GM18907 (cell line): ENCODE data around the gene TNFRSF1A.
"Not testable (repeated sequence)": the region's sequence is repeated elsewhere in the genome, so short reads cannot be mapped to it uniquely, and the experiment has no call there.

ENCODE experiments used
- ATAC-seq: cut with Tn5 transposase; IDR thresholded peaks from one replicate; pipeline ENCODE4 v1.9.1; 2021; ENCODE audit warnings: mild to moderate bottlenecking, moderate library complexity; ENCODE audit not compliant: unreplicated experiment

TNFRSF1A gene

DNA sequence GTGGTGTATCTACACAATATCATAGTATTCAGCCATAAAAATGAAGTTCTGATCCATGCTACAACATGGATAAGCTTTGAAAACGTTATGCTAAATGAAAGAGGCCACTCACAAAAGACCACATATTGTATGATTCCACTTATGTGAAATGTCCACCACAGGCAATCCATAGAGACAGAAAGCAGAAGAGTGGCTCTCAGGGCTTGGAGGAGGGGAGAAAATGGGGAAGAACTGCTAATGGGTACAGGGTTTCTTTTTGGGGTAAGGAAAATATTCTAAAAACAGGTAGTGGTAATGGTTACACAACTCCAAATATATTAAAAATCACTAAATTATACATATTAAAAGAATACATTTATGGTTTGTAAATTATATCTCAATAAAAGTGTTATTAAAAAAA lies 17.0 kb upstream of the TNFRSF1A start:
- no peak for ATAC-seq

DNA sequence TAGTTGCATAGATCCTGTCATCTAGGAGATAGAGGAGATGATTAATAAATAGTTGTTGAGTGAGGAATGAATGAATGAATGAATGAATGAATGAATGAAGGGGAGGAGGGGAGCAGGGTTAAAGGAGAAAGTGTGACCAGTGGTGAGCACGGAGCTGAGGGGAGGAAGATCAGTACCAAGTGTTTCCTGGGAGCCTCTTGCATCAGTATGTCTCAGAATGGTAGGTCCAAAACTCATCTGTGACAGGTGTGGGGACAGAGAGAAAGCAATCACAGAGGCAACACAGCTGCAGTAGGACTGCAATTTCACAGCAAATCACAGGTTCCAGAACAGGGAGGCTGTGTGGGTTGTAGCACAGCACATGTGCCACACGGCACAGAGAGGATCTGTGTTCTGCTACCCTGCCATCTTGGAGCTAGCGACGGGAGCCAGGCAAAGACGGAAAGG lies 14.5 kb upstream of the TNFRSF1A start:
- ATAC-seq: no peak

GRCh38 chr12:6355491-6356373 lies 13.9 kb upstream of the TNFRSF1A start:
- ATAC-seq: no peak

GRCh38 chr12:6354495-6355393 lies 12.9 kb upstream of the TNFRSF1A start:
- no peak for ATAC-seq

- no peak for ATAC-seq
Observed at GRCh38 chr12:6352193-6353173, 10.6 kb upstream of the TNFRSF1A start.

DNA sequence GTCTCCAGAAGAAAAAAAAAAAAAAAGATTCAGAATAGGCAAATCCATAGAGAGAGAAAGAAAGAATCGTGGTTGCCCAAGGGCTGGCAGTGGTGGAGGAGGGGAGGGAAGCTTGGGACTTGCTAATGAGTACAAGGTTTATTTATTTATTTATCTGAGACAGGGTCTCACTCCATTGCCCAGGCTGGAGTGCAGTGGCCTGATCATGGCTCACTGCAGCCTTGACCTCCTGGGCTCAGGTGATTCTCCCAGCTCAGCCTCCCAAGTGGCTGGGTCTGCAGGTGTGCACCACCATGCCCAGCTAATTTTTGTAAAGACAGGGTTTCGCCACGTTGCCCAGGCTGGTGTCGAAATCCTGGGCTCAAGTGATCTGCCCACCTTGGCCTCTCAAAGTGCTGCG lies 9.7 kb upstream of the TNFRSF1A start:
- no peak for ATAC-seq

- ATAC-seq: no peak
Observed at GRCh38 chr12:6347367-6348338, 5.8 kb upstream of the TNFRSF1A start.

- no peak for ATAC-seq
Observed at GRCh38 chr12:6346942-6347341, 5.1 kb upstream of the TNFRSF1A start.

DNA sequence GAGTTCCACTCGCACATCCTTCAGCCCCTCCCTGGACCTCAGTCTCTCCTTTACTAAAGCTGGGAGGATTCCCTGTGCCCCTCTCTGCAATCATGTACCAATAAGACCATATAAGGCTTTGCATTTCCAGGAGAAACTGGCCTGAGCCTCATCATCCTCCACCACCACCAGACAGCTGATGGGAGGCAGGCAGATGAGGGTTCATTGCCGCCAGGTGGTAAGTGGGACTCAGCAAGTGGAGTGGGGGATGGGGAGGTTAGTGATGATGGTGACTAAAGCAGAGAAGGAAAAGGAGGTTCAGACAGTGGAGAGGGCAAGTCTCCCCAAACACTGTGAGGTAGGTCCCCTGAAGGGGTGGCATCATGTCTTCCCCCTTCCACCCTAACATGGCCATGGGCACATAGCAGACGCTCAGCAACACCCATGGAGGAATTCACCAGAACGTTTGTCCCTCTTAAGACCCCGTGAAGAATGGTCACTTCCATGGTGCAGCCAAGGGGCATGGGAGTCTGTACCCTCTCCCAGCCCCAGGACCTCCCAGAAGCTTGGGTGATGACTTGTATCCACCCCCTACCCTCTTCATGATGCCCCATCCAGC lies 4.5 kb upstream of the TNFRSF1A start:
- no peak for ATAC-seq

DNA sequence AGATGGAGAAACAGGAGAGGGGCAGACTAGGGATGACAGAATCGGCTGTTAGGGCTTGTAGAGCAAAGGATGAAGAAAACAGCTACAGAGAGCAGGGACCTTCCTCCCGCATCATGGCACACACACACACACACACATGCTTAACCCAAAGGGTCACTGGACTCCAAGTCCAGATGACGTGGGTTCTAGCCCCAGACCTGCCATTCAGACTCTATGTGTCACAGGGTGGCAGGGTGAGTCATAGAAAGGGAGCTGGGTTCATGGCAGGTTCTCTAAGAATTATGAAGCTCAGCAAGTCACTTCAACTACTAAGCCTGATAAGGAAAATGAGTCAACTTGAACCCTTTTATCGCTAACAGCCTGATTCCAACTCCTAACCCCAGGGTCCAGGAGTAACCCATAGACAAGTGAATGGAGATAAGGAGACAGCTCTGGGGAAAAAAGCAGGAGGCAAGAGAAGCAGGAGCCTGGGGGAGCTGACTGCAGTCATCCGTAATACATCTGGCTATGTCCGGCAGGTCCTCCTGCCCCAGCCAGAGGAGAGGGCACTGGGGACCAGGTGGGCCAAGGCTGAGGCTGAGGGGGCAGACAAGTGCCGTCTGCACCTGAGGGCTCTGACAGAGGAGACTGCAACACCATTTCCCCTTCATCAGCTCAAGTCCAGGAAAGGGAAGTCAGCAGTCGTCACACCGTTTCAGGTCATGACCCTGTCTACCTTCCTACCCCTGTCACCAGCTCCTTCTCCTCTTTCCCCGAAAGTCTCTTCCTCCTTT lies 3.6 kb upstream of the TNFRSF1A start:
- no peak for ATAC-seq

DNA sequence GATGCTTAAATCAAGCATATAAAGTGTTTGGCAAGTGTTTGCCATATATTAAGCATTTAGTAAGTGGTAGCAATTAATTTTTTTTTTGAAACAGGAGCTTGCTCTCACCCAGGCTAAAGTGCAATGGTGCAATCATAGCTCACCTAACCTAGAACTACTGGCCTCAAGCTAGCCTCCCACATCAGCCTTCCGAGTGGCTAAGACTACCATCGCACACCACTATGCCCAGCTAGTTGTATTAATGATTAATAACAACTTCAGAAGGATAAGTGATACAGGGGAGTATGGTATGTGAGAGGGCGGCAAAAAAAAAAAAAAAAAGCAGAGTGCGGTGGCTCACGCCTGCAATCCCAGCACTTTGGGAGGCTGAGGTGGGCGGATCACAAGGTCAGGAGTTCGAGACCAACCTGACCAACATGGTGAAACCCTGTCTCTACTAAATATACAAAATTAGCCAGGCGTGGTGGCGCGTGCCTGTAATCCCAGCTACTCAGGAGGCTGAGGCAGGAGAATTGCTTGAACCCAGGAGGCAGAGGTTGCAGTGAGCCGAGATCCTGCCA lies 2.3 kb upstream of the TNFRSF1A start:
- ATAC-seq: not testable (repeated sequence)

GRCh38 chr12:6343518-6343917 lies 1.6 kb upstream of the TNFRSF1A start:
- no peak for ATAC-seq

- ATAC-seq: no peak
Observed at GRCh38 chr12:6342140-6342889, 439 bp upstream of the TNFRSF1A start.

DNA sequence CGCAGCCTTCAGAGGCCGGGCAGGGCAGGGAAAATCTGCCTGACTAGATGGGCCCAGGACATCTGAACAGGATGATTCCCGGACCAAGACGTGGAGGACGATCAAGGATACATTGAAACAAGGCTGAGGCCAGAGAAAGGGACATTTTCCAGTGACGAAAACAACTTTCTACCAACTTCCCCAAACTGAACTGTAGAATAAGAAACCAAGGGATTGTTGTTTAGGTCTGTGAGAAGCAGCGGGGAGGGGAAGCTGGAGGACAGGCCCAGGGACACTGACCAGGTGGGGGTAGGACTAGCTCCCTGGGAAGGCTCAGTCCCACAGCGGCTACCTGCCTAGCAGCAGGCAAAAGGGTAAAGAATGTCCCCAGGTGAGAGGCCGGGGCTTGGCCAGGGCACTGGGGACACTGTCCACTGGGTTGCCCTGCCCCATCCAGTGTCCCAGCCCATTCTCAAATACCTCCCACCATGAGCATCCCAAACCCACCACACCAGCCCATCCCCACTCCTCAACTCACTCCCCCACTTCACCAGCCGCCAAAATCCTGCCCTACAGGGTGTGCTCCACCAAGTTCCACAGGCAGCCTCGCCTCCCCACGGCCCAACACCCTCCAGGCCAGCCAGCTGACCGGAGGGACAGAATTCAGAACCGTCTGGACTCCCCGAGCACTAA lies 995 bp downstream of the TNFRSF1A start:
- no peak for ATAC-seq

- no peak for ATAC-seq
Observed at GRCh38 chr12:6340032-6340638, 1.7 kb downstream of the TNFRSF1A start.

- ATAC-seq: no peak
Observed at GRCh38 chr12:6338955-6339354, 2.9 kb downstream of the TNFRSF1A start.
